ENCODE measurements around the gene CNTN5. TPM values are rescaled to one million over a fixed set of nuclear protein-coding genes. Genes with fewer than 3 reads are reported as not detected.

CNTN5 gene
- total RNA-seq, 1 donor from 2014 or later = not detected

- DNase-seq (ENCODE audit: low spot score) = no peak
- peaks cover 2% of the 10 kb centered on the region for H3K4me1 Mint-ChIP-seq (ENCODE audit: low read depth)
- no peak overlapping the region for H3K4me3 Mint-ChIP-seq (ENCODE audit: unreplicated experiment)
- H3K36me3 Mint-ChIP-seq (ENCODE audit: low read depth) = no peaks in the 10 kb centered on the region
- no peak overlapping the region for H3K27ac Mint-ChIP-seq (ENCODE audit: unreplicated experiment)
- no peak for TF ChIP-seq CTCF (IDR thresholded peaks at IDR 0.05)
- H3K9me3 Mint-ChIP-seq (ENCODE audit: low read depth) = no peaks in the 10 kb centered on the region
- peaks cover 39% of the 10 kb centered on the region for H3K27me3 Mint-ChIP-seq (ENCODE audit: low read depth)
Observed at GRCh38 chr11:99742501-99742900, 721.8 kb downstream of the CNTN5 start.

GRCh38 chr11:99759787-99760186 is 739.0 kb downstream of the CNTN5 start:
- no peaks in the 10 kb centered on the region for H3K4me1 Mint-ChIP-seq (ENCODE audit: low read depth)

GRCh38 chr11:99766811-99767210 is 746.1 kb downstream of the CNTN5 start:
- peaks cover 7% of the 10 kb centered on the region for H3K9me3 Mint-ChIP-seq (ENCODE audit: low read depth)
- TF ChIP-seq CTCF (IDR thresholded peaks at IDR 0.05) = no peak

More at GRCh38 chr11:99759787-99760186, 739.0 kb downstream of the CNTN5 start:
- Mint-ChIP-seq H3K36me3 (ENCODE audit: low read depth) (no peaks in the 10 kb centered on the region), H3K4me3 (ENCODE audit: unreplicated experiment) (no peak overlapping the region), H3K9me3 (ENCODE audit: low read depth) (peaks cover 3% of the 10 kb centered on the region), H3K27ac (ENCODE audit: unreplicated experiment) (no peak overlapping the region), H3K27me3 (ENCODE audit: low read depth) (peaks cover 8% of the 10 kb centered on the region)
- no peak for TF ChIP-seq CTCF (IDR thresholded peaks at IDR 0.05)
- DNase-seq (ENCODE audit: low spot score) = no peak

GRCh38 chr11:99773646-99774045 is 752.9 kb downstream of the CNTN5 start:
- Mint-ChIP-seq H3K27ac (ENCODE audit: unreplicated experiment) (no peak overlapping the region), H3K36me3 (ENCODE audit: low read depth) (no peaks in the 10 kb centered on the region), H3K4me1 (ENCODE audit: low read depth) (peaks cover 4% of the 10 kb centered on the region), H3K9me3 (ENCODE audit: low read depth) (peaks cover 4% of the 10 kb centered on the region), H3K27me3 (ENCODE audit: low read depth) (peaks cover 2% of the 10 kb centered on the region), H3K4me3 (ENCODE audit: unreplicated experiment) (no peak overlapping the region)
- no peak for TF ChIP-seq CTCF (IDR thresholded peaks at IDR 0.05)
- DNase-seq (ENCODE audit: low spot score) = no peak

More at GRCh38 chr11:99766811-99767210, 746.1 kb downstream of the CNTN5 start:
- H3K4me3 Mint-ChIP-seq (ENCODE audit: unreplicated experiment) = no peak overlapping the region
- H3K27ac Mint-ChIP-seq (ENCODE audit: unreplicated experiment) = no peak overlapping the region
- no peak for DNase-seq (ENCODE audit: low spot score)
- no peaks in the 10 kb centered on the region for H3K36me3 Mint-ChIP-seq (ENCODE audit: low read depth)
- peaks cover 2% of the 10 kb centered on the region for H3K27me3 Mint-ChIP-seq (ENCODE audit: low read depth)
- H3K4me1 Mint-ChIP-seq (ENCODE audit: low read depth) = no peaks in the 10 kb centered on the region

GRCh38 chr11:99781074-99781473 is 760.3 kb downstream of the CNTN5 start:
- DNase-seq (ENCODE audit: low spot score) = no peak
- H3K9me3 Mint-ChIP-seq (ENCODE audit: low read depth) = peaks cover 4% of the 10 kb centered on the region
- H3K4me3 Mint-ChIP-seq (ENCODE audit: unreplicated experiment) = no peak overlapping the region
- no peak for TF ChIP-seq CTCF (IDR thresholded peaks at IDR 0.05)
- H3K27ac Mint-ChIP-seq (ENCODE audit: unreplicated experiment) = no peak overlapping the region
- no peaks in the 10 kb centered on the region for H3K36me3 Mint-ChIP-seq (ENCODE audit: low read depth)
- no peaks in the 10 kb centered on the region for H3K27me3 Mint-ChIP-seq (ENCODE audit: low read depth)
- H3K4me1 Mint-ChIP-seq (ENCODE audit: low read depth) = no peaks in the 10 kb centered on the region

Measured in chondrocyte (in vitro differentiated cells).